WTC11 (cell line): ENCODE measurements around the gene ABCA12. TPM values are rescaled to one million over a fixed set of nuclear protein-coding genes. Genes with fewer than 3 reads are reported as not detected.

Experiments
- ATAC-seq: fragments of 200-7000 bp; cut with Tn5 transposase; 2 replicates; pipeline ENCODE4 v1.10.0; 2021; ENCODE audit warnings: mild to moderate bottlenecking, moderate library complexity
- CTCF ChIA-PET: fragments of 300-600 bp; sonication (Branson Sonifier 250); formaldehyde crosslinking; loops from one replicate; lab custom pipeline; 2021; ENCODE audit warnings: antibody characterized with exemption; lab: Charles Lee
- POLR2A ChIA-PET: fragments of 350-600 bp; sonication (Branson Sonifier 250); formaldehyde crosslinking; loops from one replicate; lab custom pipeline; 2021; ENCODE audit warnings: antibody characterized with exemption; lab: Charles Lee
- DNase-seq: peaks from one replicate; pipeline ENCODE4 v3.0.0; 2021; ENCODE audit warnings: low spot score
- H3K27ac Mint-ChIP-seq: 2 replicates; pipeline ENCODE4 v1.8.0; 2021; ENCODE audit warnings: mixed read lengths
- H3K27me3 Mint-ChIP-seq: 2 replicates; pipeline ENCODE4 v1.8.0; 2021; ENCODE audit warnings: low read depth, mild to moderate bottlenecking, moderate library complexity, mixed read lengths
- H3K36me3 Mint-ChIP-seq: 2 replicates; pipeline ENCODE4 v1.8.0; 2021; ENCODE audit warnings: mixed read lengths
- H3K4me1 Mint-ChIP-seq: 2 replicates; pipeline ENCODE4 v1.8.0; 2022; ENCODE audit warnings: mixed read lengths
- H3K4me3 Mint-ChIP-seq: 2 replicates; pipeline ENCODE4 v1.8.0; 2021; ENCODE audit warnings: mild to moderate bottlenecking, moderate library complexity, mixed read lengths
- H3K9me3 Mint-ChIP-seq: 2 replicates; pipeline ENCODE4 v1.8.0; 2021; ENCODE audit warnings: mixed read lengths
- AFF4 ChIP-seq: sonication (generic); formaldehyde crosslinking; IDR thresholded peaks from 2 replicates; pipeline ENCODE4 v1.8.1; 2023; ENCODE audit warnings: mild to moderate bottlenecking, missing genetic modification reagents, borderline replicate concordance
- ARID4B ChIP-seq: sonication (generic); formaldehyde crosslinking; IDR thresholded peaks from 2 replicates; pipeline ENCODE4 v1.8.0; 2023; ENCODE audit warnings: missing genetic modification reagents, mild to moderate bottlenecking, borderline replicate concordance
- ATF1 ChIP-seq: sonication (generic); formaldehyde crosslinking; IDR thresholded peaks from 2 replicates; pipeline ENCODE4 v1.8.1; 2023; ENCODE audit warnings: mild to moderate bottlenecking, moderate library complexity, missing genetic modification reagents
- CDX4 ChIP-seq: fragments of 250-450 bp; sonication (Bioruptor Pico); IDR thresholded peaks from 2 replicates; pipeline ENCODE4 v1.9.0; 2021; ENCODE audit warnings: moderate library complexity, mild to moderate bottlenecking, inconsistent platforms, borderline replicate concordance
- CREB1 ChIP-seq: sonication (generic); formaldehyde crosslinking; IDR thresholded peaks from 2 replicates; pipeline ENCODE4 v1.8.0; 2023; ENCODE audit warnings: mild to moderate bottlenecking, missing genetic modification reagents
- E2F1 ChIP-seq: sonication (generic); formaldehyde crosslinking; IDR thresholded peaks from 2 replicates; pipeline ENCODE4 v1.8.0; 2022; ENCODE audit warnings: mild to moderate bottlenecking, missing genetic modification reagents
- ESRRA ChIP-seq: sonication (generic); formaldehyde crosslinking; IDR thresholded peaks from 2 replicates; pipeline ENCODE4 v1.8.1; 2022; ENCODE audit warnings: mild to moderate bottlenecking, missing genetic modification reagents, borderline replicate concordance
- ETV6 ChIP-seq: sonication (generic); formaldehyde crosslinking; IDR thresholded peaks from 2 replicates; pipeline ENCODE4 v1.8.1; 2022; ENCODE audit warnings: mild to moderate bottlenecking, missing genetic modification reagents
- FOXP1 ChIP-seq: sonication (generic); formaldehyde crosslinking; IDR thresholded peaks from 2 replicates; pipeline ENCODE4 v1.8.0; 2022; ENCODE audit warnings: missing genetic modification reagents, mild to moderate bottlenecking, moderate library complexity, borderline replicate concordance
- GTF2I ChIP-seq: fragments of 250-450 bp; sonication (Bioruptor Pico); conservative IDR thresholded peaks from 2 replicates; pipeline ENCODE4 v1.4.0; 2021; ENCODE audit warnings: mild to moderate bottlenecking
- KAT7 ChIP-seq: sonication (generic); formaldehyde crosslinking; IDR thresholded peaks from 2 replicates; pipeline ENCODE4 v1.8.1; 2023; ENCODE audit warnings: missing genetic modification reagents, mild to moderate bottlenecking, borderline replicate concordance
- MLX ChIP-seq: sonication (generic); formaldehyde crosslinking; IDR thresholded peaks from 2 replicates; pipeline ENCODE4 v1.8.1; 2023; ENCODE audit warnings: mild to moderate bottlenecking, missing genetic modification reagents, moderate library complexity
- NFYB ChIP-seq: sonication (generic); formaldehyde crosslinking; conservative IDR thresholded peaks from 2 replicates; pipeline ENCODE4 v1.8.0; 2022; ENCODE audit warnings: low read depth, missing genetic modification reagents
- NR2C2 ChIP-seq: sonication (generic); formaldehyde crosslinking; IDR thresholded peaks from 2 replicates; pipeline ENCODE4 v1.8.0; 2022; ENCODE audit warnings: mild to moderate bottlenecking, missing genetic modification reagents
- NR3C1 ChIP-seq: sonication (generic); formaldehyde crosslinking; conservative IDR thresholded peaks from 2 replicates; pipeline ENCODE4 v1.8.1; 2023; ENCODE audit warnings: low read depth, mild to moderate bottlenecking, missing genetic modification reagents
- PRRX2 ChIP-seq: fragments of 250-450 bp; sonication (Bioruptor Pico); IDR thresholded peaks from 2 replicates; pipeline ENCODE4 v1.8.0; 2021; ENCODE audit warnings: mild to moderate bottlenecking
- SOX15 ChIP-seq: fragments of 250-450 bp; sonication (Bioruptor Pico); IDR thresholded peaks from 2 replicates; pipeline ENCODE4 v1.9.0; 2021; ENCODE audit warnings: mild to moderate bottlenecking
- TCF7 ChIP-seq: sonication (generic); formaldehyde crosslinking; IDR thresholded peaks from 2 replicates; pipeline ENCODE4 v1.8.0; 2022; ENCODE audit warnings: mild to moderate bottlenecking, low read depth, missing genetic modification reagents, moderate library complexity
- ZMAT4 ChIP-seq: fragments of 250-450 bp; sonication (Bioruptor Pico); IDR thresholded peaks from 2 replicates; pipeline ENCODE4 v1.9.0; 2021; ENCODE audit warnings: mild to moderate bottlenecking
- ZNF263 ChIP-seq: sonication (generic); formaldehyde crosslinking; IDR thresholded peaks from 2 replicates; pipeline ENCODE4 v1.8.1; 2022; ENCODE audit warnings: low read depth, mild to moderate bottlenecking, moderate library complexity, missing genetic modification reagents
- ZNF396 ChIP-seq: fragments of 250-450 bp; sonication (Bioruptor Pico); IDR thresholded peaks from 2 replicates; pipeline ENCODE4 v1.8.0; 2021; ENCODE audit warnings: mild to moderate bottlenecking, moderate library complexity, borderline replicate concordance
- ZNF423 ChIP-seq: fragments of 250-450 bp; sonication (Bioruptor Pico); IDR thresholded peaks from 2 replicates; pipeline ENCODE4 v2.1.2; 2022; ENCODE audit warnings: mild to moderate bottlenecking, moderate library complexity
- ZNF532 ChIP-seq: fragments of 250-450 bp; sonication (Bioruptor Pico); IDR thresholded peaks from 2 replicates; pipeline ENCODE4 v1.9.0; 2021; ENCODE audit warnings: mild to moderate bottlenecking, borderline replicate concordance
- total RNA-seq: library from RNA; stranded (reverse); gene quantifications from 3 replicates; pipeline ENCODE4 v1.2.3, GENCODE V29; 2021

ABCA12 gene
- total RNA-seq, 1 experiment from 2014 or later: 0.04 TPM

- no peak for TF ChIP-seq ZNF532 (CRISPR knock-in tag)
- no peak for TF ChIP-seq GTF2I (CRISPR knock-in tag)
- TF ChIP-seq ZNF423: no peak
- TF ChIP-seq FOXP1 (CRISPR knock-in tag): no peak
- TF ChIP-seq ATF1 (CRISPR knock-in tag): no peak
- TF ChIP-seq PRRX2 (CRISPR knock-in tag): no peak
- no peak for TF ChIP-seq MLX (CRISPR knock-in tag)
- no peak for TF ChIP-seq NFYB (CRISPR knock-in tag)
- no peak for TF ChIP-seq NR2C2 (CRISPR knock-in tag)
- TF ChIP-seq ZNF396 (CRISPR knock-in tag): no peak
- TF ChIP-seq SOX15 (CRISPR knock-in tag): no peak
- no peak for TF ChIP-seq E2F1 (CRISPR knock-in tag)
Measured at GRCh38 chr2:215160081-215160480, 21.7 kb upstream of the ABCA12 start (continued).

- Mint-ChIP-seq H3K27me3 (no peaks in the 10 kb centered on the region), H3K36me3 (no peaks in the 10 kb centered on the region), H3K4me1 (no peaks in the 10 kb centered on the region), H3K27ac (no peak overlapping the region), H3K9me3 (peaks cover 11% of the 10 kb centered on the region), H3K4me3 (no peak overlapping the region)
- ATAC-seq (no peak), DNase-seq (no peak)
- ChIA-PET POLR2A (no interaction called here), CTCF (no interaction called here)
- TF ChIP-seq ARID4B (CRISPR knock-in tag): no peak
- no peak for TF ChIP-seq ZNF263 (CRISPR knock-in tag)
- TF ChIP-seq AFF4 (CRISPR knock-in tag): no peak
- no peak for TF ChIP-seq ETV6 (CRISPR knock-in tag)
- no peak for TF ChIP-seq CDX4 (CRISPR knock-in tag)
- no peak for TF ChIP-seq ESRRA (CRISPR knock-in tag)
- TF ChIP-seq KAT7 (CRISPR knock-in tag): no peak
- no peak for TF ChIP-seq NR3C1 (CRISPR knock-in tag)
- TF ChIP-seq ZMAT4 (CRISPR knock-in tag): no peak
- TF ChIP-seq CREB1 (CRISPR knock-in tag): no peak
- TF ChIP-seq TCF7 (CRISPR knock-in tag): no peak
Measured at GRCh38 chr2:215156453-215156852, 18.0 kb upstream of the ABCA12 start.
